Trophoblast cell (in vitro differentiated cells and primary cell): ENCODE results near the gene EVI2B.

Experiments
- DNase-seq, 2 donors: peaks; one replicate each; pipeline ENCODE4 v3.0.0-alpha.2; 2016
- H2AFZ ChIP-seq: 2 replicates; pipeline ENCODE4 v1.6.1; 2013; ENCODE audit warnings: low read length, moderate library complexity, mild to moderate bottlenecking; ENCODE audit not compliant: insufficient read depth, poor library complexity
- H2AK5ac ChIP-seq: 2 replicates; pipeline ENCODE4 v1.6.1; 2013; ENCODE audit warnings: mild to moderate bottlenecking, low read length
- H2BK120ac ChIP-seq: 2 replicates; pipeline ENCODE4 v1.6.1; 2013; ENCODE audit warnings: low read length, mild to moderate bottlenecking, moderate library complexity; ENCODE audit not compliant: insufficient read depth, poor library complexity
- H2BK12ac ChIP-seq: 2 replicates; pipeline ENCODE4 v1.6.1; 2013; ENCODE audit warnings: mild to moderate bottlenecking, low read length, moderate library complexity
- H2BK5ac ChIP-seq: 2 replicates; pipeline ENCODE4 v1.6.1; 2013; ENCODE audit warnings: low read length, low read depth, moderate library complexity, mild to moderate bottlenecking; ENCODE audit not compliant: poor library complexity
- H3K14ac ChIP-seq: 2 replicates; pipeline ENCODE4 v1.6.1; 2013; ENCODE audit warnings: mild to moderate bottlenecking, low read length
- H3K18ac ChIP-seq: 2 replicates; pipeline ENCODE4 v1.6.1; 2013; ENCODE audit warnings: mild to moderate bottlenecking, low read length
- H3K23ac ChIP-seq: 2 replicates; pipeline ENCODE4 v1.6.1; 2013; ENCODE audit warnings: low read length
- H3K27ac ChIP-seq: 2 replicates; pipeline ENCODE4 v1.5.1; 2013; ENCODE audit warnings: low read depth, mild to moderate bottlenecking, inconsistent platforms, low read length, moderate library complexity
- H3K27me3 ChIP-seq: 2 replicates; pipeline ENCODE4 v1.6.1; 2013; ENCODE audit warnings: inconsistent platforms, mild to moderate bottlenecking, low read length, moderate library complexity; ENCODE audit not compliant: insufficient read depth
- H3K36me3 ChIP-seq, 2 experiments: 1 replicate in 1 of 2; 2 replicates in 1 of 2; pipeline ENCODE4 v1.6.1; 2013; ENCODE audit warnings: low read length in 2 of 2, mild to moderate bottlenecking in 2 of 2, moderate library complexity in 1 of 2; ENCODE audit not compliant: insufficient read depth in 2 of 2, control insufficient read depth in 1 of 2
- H3K4ac ChIP-seq: 2 replicates; pipeline ENCODE4 v1.6.1; 2013; ENCODE audit warnings: low read depth, mild to moderate bottlenecking, low read length, moderate library complexity
- H3K4me1 ChIP-seq, 2 experiments: 1 replicate in 1 of 2; 2 replicates in 1 of 2; pipeline ENCODE4 v1.6.1; 2013; ENCODE audit warnings: low read length in 2 of 2, mild to moderate bottlenecking in 2 of 2, moderate library complexity in 1 of 2; ENCODE audit not compliant: insufficient read depth in 2 of 2, control insufficient read depth in 1 of 2
- H3K4me2 ChIP-seq: 2 replicates; pipeline ENCODE4 v1.6.1; 2013; ENCODE audit warnings: inconsistent platforms, mild to moderate bottlenecking, low read length, moderate library complexity
- H3K4me3 ChIP-seq: 2 replicates; pipeline ENCODE4 v1.5.1; 2013; ENCODE audit warnings: mild to moderate bottlenecking, low read depth, low read length, inconsistent platforms
- H3K79me1 ChIP-seq: one replicate; pipeline ENCODE4 v1.6.1; 2013; ENCODE audit warnings: low read length
- H3K79me2 ChIP-seq: 2 replicates; pipeline ENCODE4 v1.6.1; 2013; ENCODE audit warnings: low read length, mild to moderate bottlenecking; ENCODE audit not compliant: control insufficient read depth, insufficient read depth, poor library complexity
- H3K9ac ChIP-seq: 2 replicates; pipeline ENCODE4 v1.6.1; 2013; ENCODE audit warnings: mild to moderate bottlenecking, low read length
- H3K9me3 ChIP-seq: 2 replicates; pipeline ENCODE4 v1.6.1; 2013; ENCODE audit warnings: low read depth, mild to moderate bottlenecking, control low read depth, inconsistent platforms, low read length; ENCODE audit not compliant: insufficient read depth
- H4K12ac ChIP-seq: 2 replicates; pipeline ENCODE4 v1.6.1; 2013; ENCODE audit warnings: low read depth, mild to moderate bottlenecking, low read length, moderate library complexity
- H4K8ac ChIP-seq: 2 replicates; pipeline ENCODE4 v1.6.1; 2013; ENCODE audit warnings: low read depth, mild to moderate bottlenecking, low read length, moderate library complexity
- H4K91ac ChIP-seq: one replicate; pipeline ENCODE4 v1.6.1; 2013; ENCODE audit warnings: low read depth, mild to moderate bottlenecking, low read length, moderate library complexity
- WGBS: extraction: QIAGEN DNeasy Blood & Tissue Kit; methylation state at CpG from one replicate; pipeline ENCODE4 v1.1.7; 2013; ENCODE audit warnings: missing lambda C conversion rate; ENCODE audit not compliant: insufficient read length, insufficient coverage; ENCODE audit errors: extremely low coverage; 5-methylcytosine and 5-hydroxymethylcytosine counted together

EVI2B gene

DNA sequence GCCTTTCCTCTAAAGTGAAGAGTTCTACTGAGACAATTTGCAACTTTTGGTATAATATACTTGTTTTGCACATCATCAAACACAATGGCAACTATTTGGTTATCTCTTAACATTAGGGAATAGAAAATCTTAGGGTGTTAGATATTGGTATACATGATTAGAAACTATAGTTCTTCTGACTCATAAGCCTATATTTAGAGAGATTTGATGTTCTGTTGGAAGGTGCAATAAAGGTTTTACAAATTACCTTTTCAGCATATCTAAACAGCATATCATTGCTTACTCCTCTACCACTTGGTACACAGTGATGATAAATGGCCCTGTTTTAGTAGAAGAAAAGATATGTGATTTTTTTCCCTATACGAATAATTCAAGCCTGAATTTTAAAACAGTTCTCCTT, 6.2 kb downstream of the EVI2B start:
- Histone ChIP-seq H2BK5ac (no peak overlapping the region), H4K91ac (no peak overlapping the region), H2AK5ac (no peak overlapping the region), H3K27ac (no peak overlapping the region), H3K79me1 (no peaks in the 10 kb centered on the region), H3K27me3 (no peaks in the 10 kb centered on the region), H3K4me1 (no peaks in the 10 kb centered on the region), H4K12ac (no peak overlapping the region), H2BK120ac (no peak overlapping the region), H3K4me3 (no peak overlapping the region), H4K8ac (no peak overlapping the region), H2BK12ac (no peak overlapping the region), H3K36me3 (peaks cover 0 to 2% of the 10 kb centered on the region in 2 experiments), H3K18ac (no peak overlapping the region), H2AFZ (no peak overlapping the region), H3K4ac (no peak overlapping the region), H3K4me2 (no peak overlapping the region), H3K79me2 (no peaks in the 10 kb centered on the region), H3K9ac (no peak overlapping the region), H3K9me3 (no peaks in the 10 kb centered on the region), H3K14ac (no peak overlapping the region), H3K23ac (no peak overlapping the region)
- no peak for DNase-seq
- WGBS: no CpG with 5 or more reads among the region's 1 CpG

DNA sequence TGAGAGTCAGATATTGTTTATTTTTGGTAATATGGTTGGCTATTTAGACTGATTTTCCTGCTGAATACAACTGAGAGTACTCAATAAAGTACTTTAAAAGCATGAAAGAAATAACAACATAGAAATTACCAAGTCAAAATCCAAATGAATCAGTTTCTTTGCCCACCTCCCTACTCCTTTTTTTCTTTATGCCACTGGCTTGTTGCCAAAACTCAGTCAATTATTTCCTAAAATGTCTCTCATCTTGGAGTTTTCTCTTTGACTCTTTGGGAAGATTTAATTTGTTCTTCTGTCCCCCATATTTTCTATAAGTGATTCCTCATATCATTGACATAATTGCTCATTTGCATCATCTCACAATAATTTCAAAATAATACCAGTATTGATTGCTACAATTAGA, 14.2 kb downstream of the EVI2B start:
- H3K4me3 ChIP-seq: no peak overlapping the region
- H4K12ac ChIP-seq: no peak overlapping the region
- H3K36me3 ChIP-seq: peaks cover 0 to 1% of the 10 kb centered on the region in 2 experiments
- no peak overlapping the region for H3K27ac ChIP-seq
- H2BK12ac ChIP-seq: no peak overlapping the region
- no peak overlapping the region for H4K91ac ChIP-seq
- H3K79me2 ChIP-seq: no peaks in the 10 kb centered on the region
- H3K79me1 ChIP-seq: no peaks in the 10 kb centered on the region
- H3K18ac ChIP-seq: no peak overlapping the region
- no peak overlapping the region for H2BK5ac ChIP-seq
- H3K23ac ChIP-seq: no peak overlapping the region
- no peak overlapping the region for H3K4ac ChIP-seq
- no peaks in the 10 kb centered on the region for H3K4me1 ChIP-seq
- DNase-seq: no peak
- H3K27me3 ChIP-seq: no peaks in the 10 kb centered on the region
- H4K8ac ChIP-seq: no peak overlapping the region
- no peak overlapping the region for H2AFZ ChIP-seq
- no peak overlapping the region for H3K9ac ChIP-seq
- no peaks in the 10 kb centered on the region for H3K9me3 ChIP-seq
- no peak overlapping the region for H3K14ac ChIP-seq
- H2BK120ac ChIP-seq: no peak overlapping the region
- H3K4me2 ChIP-seq: no peak overlapping the region
- no peak overlapping the region for H2AK5ac ChIP-seq

DNA sequence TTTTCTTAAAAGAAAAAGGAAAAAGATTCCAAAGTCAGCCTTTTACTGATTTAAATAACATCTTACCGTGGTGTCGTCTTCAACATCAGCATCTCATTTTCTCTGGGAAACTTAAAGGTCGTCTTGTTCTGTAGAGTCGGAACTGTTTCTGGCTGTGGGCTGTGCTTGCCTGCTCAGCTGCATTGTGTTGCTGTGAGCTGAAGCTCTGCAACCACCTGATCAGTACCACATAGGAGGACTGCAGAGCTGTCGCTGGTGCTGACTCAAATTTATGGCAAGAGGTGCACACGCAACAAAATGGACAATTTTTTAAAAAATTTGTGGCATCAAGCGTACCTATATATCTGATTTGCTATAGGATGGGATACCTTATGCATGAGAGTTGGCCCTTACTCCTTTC, 16.8 kb downstream of the EVI2B start, which contains the start of gene OMG:
Gene OMG (minus strand): TSS at position 150 of the 400 bp plus-strand sequence. CDS start 908 bp downstream, outside the sequence.
- Histone ChIP-seq H3K18ac (no peak within 1 kb of the TSS), H2AFZ (no peak within 1 kb of the TSS), H3K79me1 (no peaks in the 10 kb centered on the region), H2AK5ac (no peak within 1 kb of the TSS), H3K4me3 (no peak within 1 kb of the TSS), H2BK5ac (no peak within 1 kb of the TSS), H3K9ac (no peak within 1 kb of the TSS), H3K9me3 (no peaks in the 10 kb centered on the region), H3K79me2 (no peaks in the 10 kb centered on the region), H3K4me2 (no peak within 1 kb of the TSS), H4K12ac (no peak within 1 kb of the TSS), H3K4me1 (no peaks in the 10 kb centered on the region), H2BK120ac (no peak within 1 kb of the TSS), H2BK12ac (no peak within 1 kb of the TSS), H3K14ac (no peak within 1 kb of the TSS), H4K8ac (no peak within 1 kb of the TSS), H3K27me3 (no peaks in the 10 kb centered on the region), H4K91ac (no peak within 1 kb of the TSS), H3K4ac (no peak within 1 kb of the TSS), H3K23ac (no peak within 1 kb of the TSS), H3K36me3 (peaks cover 0 to 1% of the 10 kb centered on the region in 2 experiments), H3K27ac (no peak within 1 kb of the TSS)
- no peak for DNase-seq
- no CpG with 5 or more reads among the region's 7 CpGs for WGBS

DNA sequence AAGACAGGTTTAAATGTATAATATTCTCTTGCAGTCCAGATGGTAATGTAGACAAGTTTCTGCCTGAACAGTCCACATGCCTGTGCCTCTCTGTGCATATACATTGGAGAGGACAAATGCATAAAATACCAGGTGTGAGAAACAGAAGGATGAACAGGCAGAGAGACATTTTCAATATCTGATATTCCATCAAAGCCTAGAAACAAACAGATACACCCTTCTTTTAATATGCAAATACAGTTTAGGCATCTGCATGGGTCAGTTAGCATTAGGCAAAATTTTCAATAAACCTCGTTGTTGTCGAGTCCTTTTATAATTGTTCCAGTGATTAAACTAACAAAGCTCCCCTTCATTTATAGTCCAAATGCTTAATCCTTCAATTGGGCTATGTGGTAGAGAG, 17.7 kb downstream of the EVI2B start:
- Histone ChIP-seq H4K12ac (no peak overlapping the region), H4K8ac (no peak overlapping the region), H3K79me1 (no peaks in the 10 kb centered on the region), H2BK5ac (no peak overlapping the region), H3K4me3 (no peak overlapping the region), H2AK5ac (no peak overlapping the region), H3K14ac (no peak overlapping the region), H3K18ac (no peak overlapping the region), H2BK120ac (no peak overlapping the region), H3K4ac (no peak overlapping the region), H3K27ac (no peak overlapping the region), H3K79me2 (no peaks in the 10 kb centered on the region), H3K9me3 (no peaks in the 10 kb centered on the region), H2BK12ac (no peak overlapping the region), H3K9ac (no peak overlapping the region), H3K4me2 (no peak overlapping the region), H4K91ac (no peak overlapping the region), H3K23ac (no peak overlapping the region), H3K36me3 (peaks cover 0 to 1% of the 10 kb centered on the region in 2 experiments), H2AFZ (no peak overlapping the region), H3K27me3 (no peaks in the 10 kb centered on the region), H3K4me1 (no peaks in the 10 kb centered on the region)
- WGBS: no CpG with 5 or more reads among the region's 2 CpGs
- no peak for DNase-seq
